GM19025 (cell line): Measurements from ENCODE around the gene ARHGAP45.
"Not testable (repeated sequence)": the region's sequence is repeated elsewhere in the genome, so short reads cannot be mapped to it uniquely, and the experiment has no call there.

Experiments
- ATAC-seq: cut with Tn5 transposase; IDR thresholded peaks from one replicate; pipeline ENCODE4 v1.9.1; 2021; ENCODE audit warnings: mild to moderate bottlenecking, low read depth, moderate library complexity; ENCODE audit not compliant: unreplicated experiment

Gene ARHGAP45

DNA sequence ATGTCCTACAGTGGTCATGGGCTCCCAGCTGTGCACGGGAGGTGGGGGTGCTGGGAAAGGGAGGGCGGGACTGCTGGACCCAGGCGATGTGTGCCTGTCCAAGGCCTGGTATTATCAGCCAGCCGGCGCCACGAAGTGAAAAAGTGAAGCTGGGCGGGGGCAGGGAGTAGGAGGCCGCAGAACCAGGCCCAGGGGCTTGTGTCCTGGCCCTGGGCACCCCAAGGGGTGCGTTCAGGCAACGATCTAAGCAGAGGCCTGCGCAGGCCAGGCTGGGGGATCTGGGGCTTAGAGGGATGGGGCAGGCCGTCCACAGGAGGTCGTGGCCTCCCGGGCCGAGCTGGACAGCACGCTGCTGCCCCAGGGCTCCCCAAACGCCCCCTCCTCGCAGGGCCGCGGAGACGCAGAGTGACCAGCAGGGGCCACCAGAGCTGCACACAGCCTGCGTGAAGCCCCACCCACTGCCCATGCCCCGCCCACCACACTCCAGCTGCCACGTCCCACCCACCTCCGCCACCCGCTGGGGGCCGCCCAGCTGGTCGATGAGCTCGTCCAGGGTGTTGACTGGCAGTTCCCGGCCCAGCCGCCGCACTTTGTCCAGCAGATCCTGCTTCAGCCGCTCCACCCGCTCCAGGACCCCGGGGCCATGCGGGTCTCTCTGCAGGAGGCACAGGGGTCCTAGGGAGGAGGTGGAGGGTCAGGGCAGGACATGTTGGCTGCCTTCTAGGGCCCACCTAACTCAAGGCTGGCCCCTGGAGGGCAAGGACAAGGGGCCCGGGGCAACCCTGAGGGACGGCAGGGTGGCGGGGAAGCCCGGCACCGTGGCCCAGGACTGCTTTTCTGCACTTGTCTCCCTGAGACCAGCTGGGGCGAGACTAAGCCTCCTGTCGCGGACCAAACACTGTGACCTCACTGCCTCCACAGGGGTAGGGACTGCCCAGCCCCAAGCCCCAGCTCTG, 46.3 kb downstream of the ARHGAP45 start:
- no peak for ATAC-seq

DNA sequence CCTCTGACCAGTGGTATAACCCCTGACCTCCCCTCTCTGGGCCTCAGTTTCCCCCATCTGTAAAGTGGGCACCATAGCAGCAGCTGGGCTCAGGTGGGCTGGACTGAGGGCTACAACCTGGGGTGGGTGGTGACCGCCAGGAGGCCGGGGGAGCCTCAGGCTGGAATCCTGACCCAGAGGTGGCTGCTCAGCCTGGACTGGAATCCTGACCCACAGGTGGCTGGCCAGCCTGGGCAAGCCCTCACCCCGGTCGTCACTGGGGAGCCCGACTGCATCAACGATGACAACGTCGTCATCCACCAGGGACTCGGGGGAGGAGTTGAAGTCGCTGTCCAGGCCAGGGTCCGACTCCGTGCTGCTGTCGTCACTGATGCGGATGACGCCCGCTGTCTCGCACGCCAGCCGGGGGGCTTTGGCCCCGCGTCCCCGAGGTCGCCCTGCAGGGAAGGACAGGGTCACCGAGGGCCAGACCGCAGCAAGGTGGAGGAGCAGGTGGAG, 47.1 kb downstream of the ARHGAP45 start:
- ATAC-seq = no peak

DNA sequence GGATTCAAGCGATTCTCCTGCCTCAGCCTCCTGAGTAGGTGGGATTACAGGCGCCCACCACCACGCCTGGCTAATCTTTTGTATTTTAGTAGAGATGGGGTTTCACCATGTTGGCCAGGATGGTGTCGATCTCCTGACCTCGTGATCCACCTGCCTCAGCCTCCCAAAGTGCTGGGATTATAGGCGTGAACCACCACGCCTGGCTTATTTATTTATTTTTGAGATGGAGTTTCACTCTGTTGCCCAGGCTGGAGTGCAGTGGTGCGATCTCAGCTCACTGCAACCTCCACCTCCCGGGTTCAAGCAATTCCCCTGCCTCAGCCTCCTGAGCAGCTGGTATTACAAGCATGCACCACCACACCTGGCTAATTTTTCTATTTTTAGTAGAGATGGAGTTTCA, 47.8 kb downstream of the ARHGAP45 start:
- not testable (repeated sequence) for ATAC-seq

DNA sequence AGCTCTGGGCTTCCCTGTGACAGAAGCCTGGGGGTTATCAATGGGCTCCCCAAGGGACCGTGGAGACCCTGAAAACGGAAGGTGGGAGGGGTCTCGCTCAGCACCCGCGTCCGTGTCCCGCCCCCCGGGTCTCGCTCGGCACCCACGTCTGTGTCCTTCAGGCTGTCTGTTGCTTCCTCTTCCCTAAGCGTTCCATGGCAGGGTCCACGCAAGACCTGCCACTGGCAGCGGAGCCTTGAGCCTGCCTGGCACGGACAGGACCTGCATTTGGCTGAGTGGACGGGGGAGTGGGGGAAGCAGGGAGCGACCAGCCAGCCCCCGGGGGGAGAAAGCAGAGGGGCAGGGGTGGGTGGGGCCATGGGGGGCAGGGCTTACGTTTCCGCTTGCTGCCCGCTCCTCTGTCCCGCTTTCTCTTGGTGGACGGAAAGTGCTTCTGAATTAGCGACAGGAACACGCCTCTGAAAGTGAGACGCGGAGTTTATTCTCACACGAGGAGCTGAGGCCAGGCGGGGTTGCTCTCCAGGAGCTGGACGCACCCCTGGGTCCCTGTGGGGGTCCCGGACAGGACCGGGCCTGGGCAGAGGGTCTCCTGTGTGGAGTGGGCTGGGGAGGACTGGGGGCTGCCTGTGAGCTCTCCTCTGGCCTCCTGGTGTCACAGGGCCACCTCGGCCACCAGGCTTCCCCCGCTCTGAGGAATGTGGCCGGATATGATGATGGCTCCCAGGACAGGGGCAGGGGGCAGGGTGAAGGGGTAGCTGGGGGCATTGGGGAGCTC, 48.9 kb downstream of the ARHGAP45 start:
- no peak for ATAC-seq

DNA sequence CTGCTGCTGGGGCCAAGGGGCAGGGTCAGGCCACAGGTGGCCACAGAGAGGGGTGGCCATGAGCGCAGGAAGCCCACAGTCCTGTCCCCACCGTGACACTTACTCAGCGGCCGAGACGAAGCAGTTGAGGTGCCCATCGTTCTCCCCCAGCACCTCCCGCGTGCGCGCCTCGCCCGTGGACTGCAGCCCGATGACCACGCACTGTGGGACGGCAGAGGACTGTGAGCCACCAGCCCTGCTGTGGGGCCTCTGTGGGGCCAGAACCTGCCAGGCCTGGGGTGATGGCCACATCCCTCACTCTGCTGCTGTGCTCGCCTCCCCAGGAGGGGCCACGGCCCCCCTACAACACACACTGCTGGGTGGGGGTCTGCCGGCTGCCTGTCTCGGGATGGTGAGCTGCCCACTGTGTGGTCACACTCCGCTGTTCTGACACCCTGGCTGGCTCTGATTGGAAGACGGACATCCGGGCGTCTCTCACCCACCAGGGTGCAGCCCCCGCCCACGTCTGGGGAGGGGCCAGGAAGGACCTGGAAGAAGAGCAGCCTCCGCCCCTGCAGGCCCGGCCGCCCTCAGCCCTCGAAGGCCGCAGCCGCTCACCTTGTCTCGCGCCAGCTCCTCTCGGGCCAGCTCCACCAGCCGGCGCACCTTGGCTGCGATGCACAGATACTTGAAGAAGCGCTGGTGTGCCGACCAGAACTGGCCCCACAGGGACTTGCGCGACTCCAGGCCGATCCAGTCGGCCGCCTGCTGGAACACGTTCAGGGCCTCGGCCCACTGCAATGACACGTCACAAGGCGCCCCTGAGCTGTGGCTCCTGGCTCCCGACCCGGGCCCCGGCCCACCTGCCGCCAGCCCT, 50.0 kb downstream of the ARHGAP45 start:
- no peak for ATAC-seq

DNA sequence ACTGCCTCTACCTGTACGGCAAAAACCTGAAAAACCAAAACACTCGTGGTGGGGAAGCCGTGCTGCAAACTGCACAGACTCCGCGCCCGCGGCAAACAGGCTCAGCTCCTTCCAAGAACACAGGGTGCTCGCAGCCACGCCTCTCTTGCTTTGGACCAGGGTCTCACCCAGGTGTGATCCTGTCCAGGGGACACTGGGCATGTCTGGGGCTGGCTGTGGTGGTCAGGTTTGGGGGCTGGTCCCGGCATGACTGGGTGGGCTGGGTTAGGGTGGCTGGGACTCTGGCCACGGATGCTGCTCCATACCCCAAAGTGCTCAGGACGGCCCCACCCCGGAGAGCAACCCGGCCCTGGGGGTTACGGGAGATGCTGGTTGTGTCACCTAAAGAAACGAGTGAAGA, 50.7 kb downstream of the ARHGAP45 start:
- ATAC-seq = no peak

DNA sequence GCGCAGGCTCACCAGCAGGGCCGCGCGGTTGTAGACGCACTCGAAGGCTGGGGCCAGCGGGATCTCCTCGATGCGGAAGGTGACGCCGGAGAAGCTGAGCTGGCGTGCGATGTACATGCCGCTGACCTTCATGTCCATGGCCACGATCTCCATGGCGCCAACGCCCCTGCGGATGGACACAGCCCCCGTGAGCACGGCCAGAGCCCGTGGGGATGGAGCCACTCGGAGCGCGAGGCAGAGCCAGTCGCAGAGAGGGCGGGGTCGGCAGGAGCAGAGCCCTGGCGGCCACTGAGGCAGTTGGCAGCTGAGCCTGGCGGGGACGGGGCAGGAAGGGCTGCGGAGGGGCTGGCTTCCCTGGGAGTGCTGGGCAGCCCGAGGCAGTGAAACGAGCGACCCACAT, 52.0 kb downstream of the ARHGAP45 start:
- no peak for ATAC-seq

DNA sequence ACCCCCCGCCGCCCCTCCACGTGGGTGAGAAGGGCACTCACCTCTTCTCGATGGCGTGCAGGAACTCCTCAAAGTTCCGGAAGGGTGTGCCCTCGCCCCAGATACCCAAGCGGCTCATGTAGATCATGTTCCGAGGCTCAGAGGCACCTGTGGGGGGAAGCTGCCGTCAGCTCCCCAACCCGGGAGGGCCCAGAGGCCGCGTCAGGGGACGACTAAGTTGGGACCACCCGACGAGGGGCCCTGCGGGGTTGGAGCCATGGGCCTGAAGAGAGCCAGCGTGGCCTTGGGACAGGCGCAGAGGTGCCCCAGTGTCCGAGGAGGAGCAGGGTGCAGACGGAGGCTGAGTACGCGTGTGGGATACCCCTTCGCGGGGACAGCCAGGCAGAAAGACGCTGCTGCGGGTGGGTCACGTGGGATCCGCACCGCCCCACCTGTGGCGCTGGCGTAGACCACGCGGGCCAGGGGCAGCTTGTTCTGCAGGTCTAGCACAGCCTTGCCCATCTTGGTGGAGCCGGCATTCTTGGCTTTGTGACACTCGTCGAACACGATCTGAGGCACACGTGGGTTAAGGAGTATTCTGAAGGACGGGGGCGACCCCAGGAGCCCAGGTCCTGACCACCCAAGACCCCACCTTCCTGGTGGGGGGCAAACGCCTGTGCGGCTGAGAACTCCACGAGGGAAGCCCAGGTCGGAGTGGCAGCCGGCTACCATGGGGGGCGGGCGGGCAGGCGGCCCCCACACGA, 52.7 kb downstream of the ARHGAP45 start:
- ATAC-seq = no peak

DNA sequence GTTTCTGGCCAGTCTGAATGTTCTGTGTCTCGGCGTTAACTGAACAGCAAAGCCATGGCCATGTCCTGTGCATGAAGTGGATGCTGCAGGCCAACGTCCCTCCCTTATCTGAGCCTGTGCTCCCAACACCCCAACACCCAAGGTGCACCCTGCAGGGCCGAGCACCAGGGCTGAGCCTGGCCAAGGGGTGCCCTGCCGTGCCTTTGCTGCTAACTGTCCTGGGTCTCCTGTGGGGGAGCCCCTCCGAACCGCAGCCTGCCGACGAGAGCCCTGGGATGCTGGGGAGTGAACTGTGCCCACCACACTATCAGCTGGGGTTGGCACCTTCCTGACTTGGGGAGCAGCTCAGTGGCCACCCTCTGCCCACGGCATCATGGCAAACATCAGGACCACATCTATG, 54.4 kb downstream of the ARHGAP45 start:
- no peak for ATAC-seq

DNA sequence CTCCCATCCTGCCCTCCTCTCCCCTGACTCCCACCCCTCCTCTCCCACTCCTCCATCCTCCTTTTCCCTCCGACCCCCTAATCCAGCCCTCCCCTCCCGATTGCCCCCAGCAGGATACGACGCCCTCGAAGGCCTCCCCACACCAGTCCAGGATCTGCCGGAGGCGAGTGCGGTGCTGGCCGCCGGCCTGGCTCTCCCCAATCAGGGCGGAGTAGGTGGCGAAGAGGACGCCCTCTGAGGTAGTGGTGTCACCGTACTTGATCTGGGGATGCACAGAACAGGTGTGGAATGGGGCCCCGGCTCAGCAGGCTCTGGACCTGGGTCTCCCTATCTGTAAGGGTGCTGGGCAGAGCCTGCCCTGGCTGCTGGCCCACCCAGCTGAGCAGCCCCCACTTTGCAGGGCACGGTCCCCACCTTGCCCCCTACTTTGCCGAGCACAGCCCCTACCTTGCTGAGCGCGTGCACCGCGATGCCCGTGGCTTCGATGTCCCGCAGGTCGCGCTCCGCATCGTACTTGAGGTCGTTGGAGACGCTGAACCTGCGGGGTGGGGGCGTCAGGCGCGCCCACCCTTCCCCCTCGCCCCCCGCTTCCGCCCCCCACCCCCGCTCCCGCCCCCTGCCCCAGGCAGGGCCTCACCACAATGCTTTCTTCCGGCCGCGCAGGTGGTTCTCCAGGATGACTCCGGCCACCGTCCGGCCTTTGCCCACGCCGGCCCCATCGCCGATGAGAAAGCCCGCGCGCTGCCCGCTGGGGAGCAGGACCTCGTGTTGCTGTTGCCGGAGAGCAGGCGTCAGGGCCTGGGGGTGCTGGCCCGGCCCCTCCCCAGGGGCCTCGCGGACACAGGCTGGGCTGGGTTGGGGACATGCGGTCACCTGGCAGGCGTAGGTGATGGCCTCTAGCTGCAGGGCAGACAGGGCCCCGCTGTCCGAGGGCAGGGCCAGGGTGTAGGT, 55.3 kb downstream of the ARHGAP45 start:
- ATAC-seq = no peak

DNA sequence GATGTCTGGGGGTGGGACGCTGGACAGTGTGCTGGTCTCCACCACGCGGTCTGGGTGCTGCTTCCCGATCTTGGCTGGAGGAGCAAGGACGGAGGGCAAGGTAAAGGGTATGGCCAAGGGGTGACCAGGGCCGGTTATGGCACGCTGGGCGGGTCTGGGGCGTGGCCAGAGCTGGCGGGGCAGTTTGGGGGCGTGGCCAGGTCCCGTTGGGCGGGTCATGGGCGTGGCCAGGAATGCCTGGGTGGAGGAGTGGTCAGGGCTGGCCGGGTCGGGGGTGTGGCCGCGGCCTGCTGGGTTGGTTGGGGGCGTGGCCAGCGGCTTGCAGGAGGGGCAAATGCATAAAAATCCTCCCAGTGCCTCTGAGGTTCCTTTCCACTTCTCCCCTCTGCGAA, 56.0 kb downstream of the ARHGAP45 start:
- ATAC-seq = no peak

DNA sequence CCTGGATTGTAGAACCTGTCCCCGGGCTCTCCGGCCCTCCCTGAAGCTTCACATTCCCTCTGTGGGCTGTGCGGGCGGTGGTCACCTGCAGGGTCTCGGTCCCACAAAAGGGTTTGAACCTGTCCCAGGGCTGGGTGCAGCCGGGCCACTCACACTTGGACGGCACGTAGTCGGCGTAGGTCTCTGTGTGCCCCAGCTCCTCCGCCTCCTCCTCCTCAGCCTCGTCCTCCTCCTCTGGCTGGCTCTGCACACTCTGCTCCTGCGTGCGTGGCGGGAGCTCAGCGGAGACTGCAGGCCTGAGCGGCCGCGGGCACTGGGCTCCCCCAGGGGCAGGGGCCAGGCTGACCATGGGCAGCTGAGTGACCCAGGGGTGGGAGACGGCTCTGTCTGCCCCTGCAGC, 56.4 kb downstream of the ARHGAP45 start:
- no peak for ATAC-seq

DNA sequence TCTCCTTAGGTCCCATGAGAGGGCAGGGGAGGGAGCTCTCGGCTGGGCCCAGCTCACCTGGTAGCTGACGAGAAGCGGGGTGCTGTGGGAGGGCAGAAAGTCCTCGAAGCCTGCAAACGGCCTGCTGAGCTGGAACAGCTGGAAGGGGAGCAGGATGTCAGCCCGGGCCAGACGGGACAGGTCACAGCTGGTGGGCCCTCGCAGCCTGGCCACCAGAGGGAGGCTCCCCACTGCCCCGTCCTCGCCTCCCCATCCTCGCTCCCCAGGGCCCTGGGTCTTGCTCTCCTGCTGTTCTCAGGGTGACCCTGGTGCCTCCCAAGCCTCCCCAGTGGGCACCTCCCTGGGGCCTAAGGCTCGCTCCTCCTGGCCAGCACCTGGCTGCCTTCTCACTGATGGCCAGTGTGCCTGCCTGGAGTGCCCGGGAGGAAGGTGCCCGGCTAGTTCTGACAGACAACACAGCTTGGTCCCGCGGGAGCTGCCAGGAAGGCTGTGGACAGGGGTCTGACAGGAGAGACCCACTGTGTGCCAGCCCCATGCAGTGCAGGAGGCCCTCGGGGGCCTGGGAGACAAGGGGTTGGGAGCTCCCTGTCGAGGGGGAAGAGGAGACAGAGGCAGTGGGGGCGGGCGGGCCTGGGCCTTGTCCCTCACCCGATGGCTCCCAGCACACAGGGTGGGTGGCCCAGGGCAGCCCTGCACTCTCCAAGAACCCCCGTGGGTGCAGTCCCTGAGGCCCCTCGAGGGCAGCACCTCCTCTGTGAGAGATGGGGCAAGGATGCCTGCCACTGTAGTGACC, 57.1 kb downstream of the ARHGAP45 start:
- ATAC-seq = no peak

DNA sequence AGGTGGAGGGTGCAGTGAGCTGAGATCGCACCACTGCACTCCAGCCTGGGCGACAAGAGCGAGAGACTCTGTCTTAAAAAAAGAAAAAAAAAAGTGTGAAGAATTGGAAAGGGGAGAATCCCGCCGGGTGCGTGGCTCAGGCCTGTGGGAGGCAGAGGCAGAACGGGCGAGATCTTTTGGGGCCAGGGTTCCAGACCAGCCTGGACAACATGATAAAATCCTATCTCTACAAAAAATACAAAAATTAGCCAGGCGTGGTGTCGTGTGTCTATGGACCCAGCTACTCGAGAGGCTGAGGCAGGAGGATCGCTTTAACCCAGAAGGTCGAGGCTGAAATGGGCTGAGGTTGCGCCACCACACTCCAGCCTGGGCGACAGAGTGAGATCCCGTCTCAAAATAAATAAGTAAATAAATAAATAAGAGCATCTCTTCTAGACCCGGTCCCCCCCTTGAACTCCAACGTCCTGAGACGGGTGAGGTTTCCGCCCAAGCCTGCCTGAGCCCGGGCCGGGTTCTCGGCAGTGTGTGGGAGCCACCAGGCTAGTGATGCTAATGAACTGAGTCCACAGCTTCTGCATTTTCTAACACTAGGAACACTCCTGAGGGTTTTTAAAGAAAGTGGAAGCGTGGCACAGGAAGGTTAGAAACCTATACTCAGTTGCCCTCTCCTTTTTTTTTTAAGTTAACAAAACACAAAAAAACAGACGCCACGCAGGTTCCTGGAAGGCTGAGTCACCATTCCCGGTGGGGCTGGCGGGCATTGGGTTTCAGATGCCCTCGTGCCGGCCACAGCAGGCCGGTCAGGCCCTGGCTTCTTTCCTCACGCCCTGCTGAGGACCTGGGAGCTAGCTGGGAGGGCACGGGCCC, 58.9 kb downstream of the ARHGAP45 start:
- no peak for ATAC-seq

DNA sequence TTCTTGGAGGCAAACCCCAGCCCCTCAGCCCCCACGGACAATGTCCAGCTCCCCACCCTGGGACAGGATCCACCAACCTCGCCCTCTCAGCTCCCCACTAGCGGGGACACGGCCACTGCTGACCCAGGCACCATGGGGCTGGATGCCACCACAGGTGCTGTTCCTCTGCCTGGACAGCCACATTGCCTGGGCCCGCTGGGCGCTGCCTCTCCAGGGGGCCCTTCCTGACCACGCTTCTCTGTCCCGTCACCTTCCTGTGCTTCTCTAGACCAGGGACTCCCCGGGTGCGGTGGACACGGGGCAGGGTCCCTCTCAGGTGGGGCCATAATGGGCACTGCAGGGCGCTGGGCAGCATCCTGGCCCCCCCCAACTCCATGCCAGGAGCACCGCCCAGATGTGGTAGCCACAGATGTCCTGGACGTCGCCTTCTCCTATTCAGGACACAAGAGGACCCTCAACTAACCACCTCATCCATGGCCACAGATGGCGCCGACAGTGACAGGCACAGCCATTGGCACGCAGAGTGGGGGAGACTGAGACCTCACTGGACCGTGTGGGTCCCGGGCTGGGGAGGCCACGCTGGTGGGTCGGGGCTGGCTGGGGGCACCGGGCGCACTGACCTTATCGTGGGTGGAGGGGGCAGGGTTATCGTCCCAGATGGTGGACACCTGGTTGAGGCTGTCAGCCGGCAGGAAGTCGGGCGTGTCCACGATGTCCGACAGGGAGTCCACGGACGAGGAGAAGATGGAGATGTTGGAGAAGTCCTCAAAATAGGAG, 60.2 kb downstream of the ARHGAP45 start:
- no peak for ATAC-seq

DNA sequence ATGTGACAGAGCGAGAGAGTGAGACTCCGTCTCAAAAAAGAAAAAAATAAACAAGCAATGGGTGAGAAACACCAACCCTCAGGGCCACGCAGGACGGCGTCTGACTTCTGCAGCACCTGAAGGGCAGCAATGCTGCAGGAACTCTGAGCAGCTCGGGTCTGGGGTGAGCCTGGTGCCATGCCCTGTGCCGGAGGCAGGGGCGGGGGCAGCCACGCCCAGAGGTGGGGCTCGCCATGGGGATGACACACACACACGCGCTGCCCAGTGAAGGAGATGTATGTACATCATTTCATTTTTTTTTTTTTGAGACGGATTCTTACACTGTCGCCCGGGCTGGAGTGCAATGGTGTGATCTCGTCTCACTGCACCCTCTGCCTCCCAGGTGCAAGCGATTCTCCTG, 61.1 kb downstream of the ARHGAP45 start:
- no peak for ATAC-seq
